GM12801 (cell line): ENCODE measurements around the gene CLSTN3.

Experiments used
- TF ChIP-seq, protein P1 (sequence below): IDR thresholded peaks from one replicate; pipeline ENCODE4 v1.5.1; 2011; ENCODE audit warnings: control low read depth; ENCODE audit not compliant: insufficient read length; ENCODE audit errors: extremely low read depth

The CLSTN3 gene

DNA sequence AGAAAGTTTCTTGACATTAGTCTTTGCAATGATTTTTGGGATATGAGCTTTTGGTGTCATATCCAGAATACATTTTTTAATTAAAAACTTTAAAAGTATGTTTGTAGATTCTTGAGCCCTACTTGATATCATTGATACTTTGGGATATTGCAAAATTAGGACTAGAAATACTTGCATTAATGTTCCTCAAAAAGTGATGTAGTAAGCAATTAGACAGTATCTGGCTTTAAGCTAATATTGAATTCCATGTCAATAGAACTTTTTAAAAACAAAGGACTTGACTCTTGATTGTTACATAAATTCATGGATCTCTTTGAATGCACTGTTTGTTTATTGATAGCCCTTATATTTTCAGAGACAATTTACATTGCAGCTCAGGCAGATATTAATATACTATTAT lies 74.9 kb downstream of the CLSTN3 start:
- TF ChIP-seq, protein P1, sequence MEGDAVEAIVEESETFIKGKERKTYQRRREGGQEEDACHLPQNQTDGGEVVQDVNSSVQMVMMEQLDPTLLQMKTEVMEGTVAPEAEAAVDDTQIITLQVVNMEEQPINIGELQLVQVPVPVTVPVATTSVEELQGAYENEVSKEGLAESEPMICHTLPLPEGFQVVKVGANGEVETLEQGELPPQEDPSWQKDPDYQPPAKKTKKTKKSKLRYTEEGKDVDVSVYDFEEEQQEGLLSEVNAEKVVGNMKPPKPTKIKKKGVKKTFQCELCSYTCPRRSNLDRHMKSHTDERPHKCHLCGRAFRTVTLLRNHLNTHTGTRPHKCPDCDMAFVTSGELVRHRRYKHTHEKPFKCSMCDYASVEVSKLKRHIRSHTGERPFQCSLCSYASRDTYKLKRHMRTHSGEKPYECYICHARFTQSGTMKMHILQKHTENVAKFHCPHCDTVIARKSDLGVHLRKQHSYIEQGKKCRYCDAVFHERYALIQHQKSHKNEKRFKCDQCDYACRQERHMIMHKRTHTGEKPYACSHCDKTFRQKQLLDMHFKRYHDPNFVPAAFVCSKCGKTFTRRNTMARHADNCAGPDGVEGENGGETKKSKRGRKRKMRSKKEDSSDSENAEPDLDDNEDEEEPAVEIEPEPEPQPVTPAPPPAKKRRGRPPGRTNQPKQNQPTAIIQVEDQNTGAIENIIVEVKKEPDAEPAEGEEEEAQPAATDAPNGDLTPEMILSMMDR = no peak

DNA sequence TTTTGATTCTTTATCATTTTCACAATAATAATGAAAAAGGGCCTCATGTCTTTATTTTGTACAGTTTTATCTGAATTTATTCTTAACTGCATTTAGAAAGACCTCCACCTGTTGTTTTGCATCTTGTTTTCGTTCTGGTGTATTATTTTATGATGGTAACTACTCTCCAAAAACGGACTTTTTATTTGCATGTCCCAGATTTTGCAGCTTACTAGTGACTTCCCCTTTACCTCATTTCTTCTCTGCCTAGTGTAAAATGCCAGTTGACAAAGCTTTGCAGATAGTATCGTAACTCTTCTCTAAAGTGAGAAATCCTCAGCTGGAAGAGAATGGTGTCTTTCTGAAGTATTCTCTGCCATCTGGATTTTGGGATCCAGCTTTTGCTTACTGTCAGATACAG lies 76.5 kb downstream of the CLSTN3 start:
- TF ChIP-seq, protein P1 = no peak

DNA sequence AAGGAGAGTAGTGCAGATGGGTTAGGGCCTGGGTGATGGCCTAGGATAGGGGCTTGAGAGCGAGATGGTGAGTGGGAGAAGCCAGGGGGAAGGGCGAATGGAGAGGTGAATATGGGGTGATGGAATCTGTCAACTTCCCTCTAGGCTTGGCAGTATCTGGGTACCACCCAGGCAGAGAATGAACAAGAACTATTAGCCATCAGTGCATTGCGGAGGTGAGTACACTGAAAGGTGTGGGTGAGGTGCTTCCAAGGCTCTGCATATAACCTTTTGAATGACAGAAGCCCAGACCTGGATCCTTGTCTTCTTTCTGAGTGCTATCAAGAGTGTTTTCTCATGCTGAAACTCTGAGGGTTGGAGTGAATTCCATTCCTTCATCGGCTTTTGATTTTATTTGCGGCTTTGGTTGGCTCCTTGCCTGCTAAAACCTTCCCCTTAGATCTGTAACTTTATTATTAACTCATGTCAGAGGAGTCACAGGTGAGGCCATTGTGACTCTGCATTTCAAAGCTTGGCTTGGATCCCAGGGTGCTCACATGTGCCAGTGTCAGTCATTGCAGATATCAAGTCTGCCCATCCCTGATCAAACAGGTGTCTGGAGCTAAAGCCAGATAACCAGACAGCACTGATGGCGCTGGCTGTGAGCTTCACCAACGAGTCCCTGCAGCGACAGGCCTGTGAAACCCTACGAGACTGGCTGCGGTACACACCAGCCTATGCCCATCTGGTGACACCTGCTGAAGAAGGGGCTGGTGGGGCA lies 77.9 kb downstream of the CLSTN3 start:
- TF ChIP-seq, protein P1 = no peak
